ENCODE results near the gene SPN. TPM values are rescaled to one million over a fixed set of nuclear protein-coding genes. Genes with fewer than 3 reads are reported as not detected.

SPN gene
- total and polyA plus RNA-seq, 9 of the 15 experiments (the other 6 are each of a cell fraction or from before 2014, with no cell fraction given), result 24.3 to 225 (median 79.4) TPM

- WGBS (ENCODE audit: insufficient coverage, low coverage, missing lambda C conversion rate), result 4% methylated on average over 10 of the region's 14 CpGs
- CTCF ChIA-PET (ENCODE audit: low intra/inter-chr PET ratio), result interaction anchor here (0.8 to 1.5 kb wide), 3 partner anchors 12 to 305 kb away, joined by 3 to 5 read pairs (median 3); partner anchors contain the start of gene PAGR1
- no peak overlapping the region for H3K27ac ChIP-seq (ENCODE audit: extremely low read depth, low read depth, low read length)
- DNase-seq (ENCODE audit: extremely low read depth in 1 of 4, low spot score in 3 of 4), result peak; percentile 83 to 91 (median 84)
- POLR2A ChIA-PET, result interaction anchor here (0.6 to 2.2 kb wide), 14 partner anchors 10 to 148 kb away, joined by 3 to 13 read pairs (median 3); partner anchors contain the start of genes MAZ and PAGR1
- no peaks in the 10 kb centered on the region for H3K9me3 ChIP-seq (replicated peaks; ENCODE audit: control insufficient read depth, insufficient read depth, low read depth, low read length)
- H3K79me2 ChIP-seq (ENCODE audit: control insufficient read depth, insufficient read depth, low read length), result no peaks in the 10 kb centered on the region
- no TSS peak for BruUV-seq (replicated peaks)
- peaks cover 24% of the 10 kb centered on the region in 2 experiments for H3K4me1 ChIP-seq (replicated peaks in 1 of 2; ENCODE audit: control insufficient read depth in 2 of 2, insufficient read depth in 2 of 2, low read length in 2 of 2)
- no peaks in the 10 kb centered on the region for H3K27me3 ChIP-seq (ENCODE audit: control insufficient read depth in 2 of 2, insufficient read depth in 2 of 2, low read length in 2 of 2)
- no peaks in the 10 kb centered on the region for H3K9me1 ChIP-seq (ENCODE audit: control insufficient read depth, insufficient read depth, low read length)
- H2AFZ ChIP-seq (ENCODE audit: low read depth, low read length), result peak overlapping the region; percentile 61; the same call in 1 of the 2 replicates
- peaks cover 19% of the 10 kb centered on the region; the same call in 1 of the 3 replicates for H3K36me3 ChIP-seq (ENCODE audit: control insufficient read depth, insufficient read depth, low read length)
- peak overlapping the region in 1 of 2 experiments; percentile 3; a peak in 1 of 4 replicates for H3K9ac ChIP-seq (ENCODE audit: insufficient read depth in 1 of 2, low read depth in 2 of 2, low read length in 2 of 2)
- FAIRE-seq, result peak; percentile 90
- in situ Hi-C loops (cut with MboI) (no loop called here), intact Hi-C loops (cut with micrococcal nuclease) (loop anchor here (5.0 to 10.0 kb wide), 3 partner anchors 84 to 322 kb away; partner anchors contain the start of genes C16orf92 and PAGR1)
- H3K4me3 ChIP-seq, result no peak overlapping the region
- ATAC-seq, result peak; percentile 89
- H3K4me2 ChIP-seq (ENCODE audit: insufficient read depth, low read length), result peak overlapping the region; percentile 52
- no peaks in the 10 kb centered on the region for H4K20me1 ChIP-seq (replicated peaks; ENCODE audit: control insufficient read depth, insufficient read depth, low read length)
- TF ChIP-seq NFYB (IDR thresholded peaks at IDR 0.05; ENCODE audit: extremely low read depth, insufficient read length) (no peak), MTF1 (CRISPR knock-in tag; IDR thresholded peaks at IDR 0.05; ENCODE audit: borderline replicate concordance) (no peak), GABPB1 (CRISPR knock-in tag; IDR thresholded peaks at IDR 0.05) (peak; percentile 52; the same call in 1 of the 2 replicates), PPARD (CRISPR knock-in tag; IDR thresholded peaks at IDR 0.05) (no peak), CBX5 (IDR thresholded peaks at IDR 0.05; ENCODE audit: borderline replicate concordance, low read depth) (no peak), HMG20A (CRISPR knock-in tag; conservative IDR thresholded peaks at IDR 0.05) (no peak), HNRNPH1 (optimal IDR thresholded peaks at IDR 0.05; ENCODE audit: low read depth, low read length) (no peak), DLX4 (CRISPR knock-in tag; IDR thresholded peaks at IDR 0.05) (no peak), ARNT (IDR thresholded peaks at IDR 0.05) (no peak), ZFP36 (IDR thresholded peaks at IDR 0.05; ENCODE audit: low read depth, low read length, partially characterized antibody) (no peak), SIX5 (IDR thresholded peaks at IDR 0.05; ENCODE audit: borderline replicate concordance in 1 of 2, insufficient read depth in 1 of 2, low read depth in 1 of 2, low read length in 2 of 2) (no peak), HNRNPK (IDR thresholded peaks at IDR 0.05; ENCODE audit: low read depth, low read length, poor library complexity, severe bottlenecking) (no peak), ZNF384 (IDR thresholded peaks at IDR 0.05; ENCODE audit: low read depth, low read length) (no peak), CBX3 (IDR thresholded peaks at IDR 0.05; ENCODE audit: borderline replicate concordance in 1 of 2, low read length in 2 of 2) (peak in 1 of 2 experiments; percentile 55; a peak in 1 of 3 replicates), CREBBP (IDR thresholded peaks at IDR 0.05; ENCODE audit: low read depth, low read length) (no peak), NBN (IDR thresholded peaks at IDR 0.05; ENCODE audit: low read depth) (no peak), ZEB2 (IDR thresholded peaks at IDR 0.05) (no peak), SUPT5H (IDR thresholded peaks at IDR 0.05) (no peak)
Measured at GRCh38 chr16:29700253-29700987, 37.4 kb downstream of the SPN start.
